A673 (cell line): ENCODE data around the gene KCNAB2.

Experiments used
- CTCF ChIP-seq: fragments of 300-800, 200-600 bp; sonication (generic); conservative IDR thresholded peaks from 2 replicates; pipeline ENCODE4 v1.5.1; 2017; ENCODE audit warnings: low read depth, mild to moderate bottlenecking, antibody characterized with exemption, low read length, moderate library complexity, mixed read lengths
- EZH2 ChIP-seq: fragments of 200-600 bp; sonication (generic); IDR thresholded peaks from 2 replicates; pipeline ENCODE4 v1.6.1; 2017; ENCODE audit warnings: borderline replicate concordance, low read depth, mild to moderate bottlenecking, mixed read lengths, antibody characterized with exemption, low read length; ENCODE audit not compliant: poor library complexity, severe bottlenecking

- TF ChIP-seq CTCF (no peak), EZH2 (no peak)
Observed at GRCh38 chr1:6002714-6003501, 42.8 kb upstream of the KCNAB2 start.
